ENCODE results near the gene GTPBP10. TPM values are rescaled to one million over a fixed set of nuclear protein-coding genes. Genes with fewer than 3 reads are reported as not detected.

GTPBP10 gene
- total and polyA plus RNA-seq, 9 of the 15 experiments (the other 6 are each of a cell fraction or from before 2014, with no cell fraction given) = 34.6 to 89.8 (median 76.4) TPM

GRCh38 chr7:90346336-90347125, at the start of gene GTPBP10 (continued):
- TF ChIP-seq CUX1 (CRISPR knock-in tag; IDR thresholded peaks at IDR 0.05) = no peak
- peak; percentile 98 for TF ChIP-seq NBN (IDR thresholded peaks at IDR 0.05; ENCODE audit: low read depth)
- no peak for TF ChIP-seq NCOA6 (IDR thresholded peaks at IDR 0.05)
- TF ChIP-seq TCF15 (CRISPR knock-in tag; IDR thresholded peaks at IDR 0.05) = no peak
- TF ChIP-seq MED1 (CRISPR knock-in tag; IDR thresholded peaks at IDR 0.05; ENCODE audit: borderline replicate concordance) = no peak
- TF ChIP-seq ZNF507 (tag; conservative IDR thresholded peaks at IDR 0.05) = no peak
- no peak for TF ChIP-seq ARID3B (CRISPR knock-in tag; IDR thresholded peaks at IDR 0.05; ENCODE audit: borderline replicate concordance)
- TF ChIP-seq RAD51 (IDR thresholded peaks at IDR 0.05; ENCODE audit: borderline replicate concordance, low read depth) = no peak
- TF ChIP-seq ZNF408 (CRISPR knock-in tag; IDR thresholded peaks at IDR 0.05; ENCODE audit: low read depth) = no peak
- TF ChIP-seq EGR1 (conservative IDR thresholded peaks at IDR 0.05) = peak; percentile 98
- TF ChIP-seq ZNF780A (CRISPR knock-in tag; IDR thresholded peaks at IDR 0.05) = no peak
- no peak for TF ChIP-seq PTBP1 (IDR thresholded peaks at IDR 0.05; ENCODE audit: low read depth, low read length)
- TF ChIP-seq MEIS2 (IDR thresholded peaks at IDR 0.05; ENCODE audit: partially characterized antibody) = peak; percentile 82
- TF ChIP-seq ATF7 (IDR thresholded peaks at IDR 0.05) = peak; percentile 93
- TF ChIP-seq ILF3 (IDR thresholded peaks at IDR 0.05; ENCODE audit: borderline replicate concordance) = no peak
- TF ChIP-seq NFIC (IDR thresholded peaks at IDR 0.05) = peak; percentile 48; the same call in 1 of the 2 replicates
- TF ChIP-seq SNIP1 (IDR thresholded peaks at IDR 0.05; ENCODE audit: low read depth) = no peak
- no peak; the same call in 1 of the 2 replicates for TF ChIP-seq SMARCA5 (IDR thresholded peaks at IDR 0.05)
- TF ChIP-seq ZNF695 (CRISPR knock-in tag; IDR thresholded peaks at IDR 0.05) = no peak
- no peak for TF ChIP-seq TFAM (CRISPR knock-in tag; conservative IDR thresholded peaks at IDR 0.05)
- TF ChIP-seq ZBTB7A (IDR thresholded peaks at IDR 0.05; ENCODE audit: borderline replicate concordance, control insufficient read depth, low read depth, low read length) = no peak
